Coronary artery (tissue), 2 donors: ENCODE measurements around the gene G2E3.
"Not testable (repeated sequence)": the region's sequence is repeated elsewhere in the genome, so short reads cannot be mapped to it uniquely, and the experiment has no call there.

Source experiments
- DNase-seq: peaks from one replicate; pipeline ENCODE4 v3.0.0-alpha.2; 2017; ENCODE audit warnings: low spot score
- H3K27ac ChIP-seq, 2 donors: fragments of 200-600 bp; sonication (generic); one replicate each; pipeline ENCODE4 v1.5.1; 2016 to 2019
- H3K4me3 ChIP-seq: fragments of 200-600 bp; sonication (generic); 2 replicates; pipeline ENCODE4 v1.5.1; 2016; ENCODE audit warnings: mild to moderate bottlenecking, moderate library complexity
- TF ChIP-seq, protein P1 (sequence below): fragments of 200-600 bp; sonication (generic); IDR thresholded peaks from one replicate; pipeline ENCODE4 v1.5.1; 2019; ENCODE audit warnings: antibody characterized with exemption

Gene G2E3

DNA sequence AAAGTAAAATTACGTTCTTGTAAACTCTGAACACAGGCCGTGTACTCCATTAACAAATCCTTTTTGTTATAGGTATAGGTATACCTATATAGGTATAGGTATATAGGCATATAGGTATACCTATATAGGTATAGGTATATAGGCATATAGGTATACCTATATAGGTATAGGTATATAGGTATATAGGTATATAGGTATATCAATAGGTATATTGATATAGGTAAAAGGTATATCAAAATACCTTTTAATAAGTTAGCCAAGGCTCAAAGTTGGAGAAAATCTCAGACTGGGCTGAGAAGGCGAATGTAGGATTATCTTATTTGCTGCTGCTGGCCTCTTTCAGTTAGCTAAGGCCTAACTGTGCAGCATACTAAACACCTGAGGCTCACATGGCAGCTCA is 66.6 kb downstream of the G2E3 start:
- TF ChIP-seq, protein P1, sequence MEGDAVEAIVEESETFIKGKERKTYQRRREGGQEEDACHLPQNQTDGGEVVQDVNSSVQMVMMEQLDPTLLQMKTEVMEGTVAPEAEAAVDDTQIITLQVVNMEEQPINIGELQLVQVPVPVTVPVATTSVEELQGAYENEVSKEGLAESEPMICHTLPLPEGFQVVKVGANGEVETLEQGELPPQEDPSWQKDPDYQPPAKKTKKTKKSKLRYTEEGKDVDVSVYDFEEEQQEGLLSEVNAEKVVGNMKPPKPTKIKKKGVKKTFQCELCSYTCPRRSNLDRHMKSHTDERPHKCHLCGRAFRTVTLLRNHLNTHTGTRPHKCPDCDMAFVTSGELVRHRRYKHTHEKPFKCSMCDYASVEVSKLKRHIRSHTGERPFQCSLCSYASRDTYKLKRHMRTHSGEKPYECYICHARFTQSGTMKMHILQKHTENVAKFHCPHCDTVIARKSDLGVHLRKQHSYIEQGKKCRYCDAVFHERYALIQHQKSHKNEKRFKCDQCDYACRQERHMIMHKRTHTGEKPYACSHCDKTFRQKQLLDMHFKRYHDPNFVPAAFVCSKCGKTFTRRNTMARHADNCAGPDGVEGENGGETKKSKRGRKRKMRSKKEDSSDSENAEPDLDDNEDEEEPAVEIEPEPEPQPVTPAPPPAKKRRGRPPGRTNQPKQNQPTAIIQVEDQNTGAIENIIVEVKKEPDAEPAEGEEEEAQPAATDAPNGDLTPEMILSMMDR = no peak
- no peak overlapping the region for H3K4me3 ChIP-seq
- no peak for DNase-seq
- no peak overlapping the region for H3K27ac ChIP-seq

DNA sequence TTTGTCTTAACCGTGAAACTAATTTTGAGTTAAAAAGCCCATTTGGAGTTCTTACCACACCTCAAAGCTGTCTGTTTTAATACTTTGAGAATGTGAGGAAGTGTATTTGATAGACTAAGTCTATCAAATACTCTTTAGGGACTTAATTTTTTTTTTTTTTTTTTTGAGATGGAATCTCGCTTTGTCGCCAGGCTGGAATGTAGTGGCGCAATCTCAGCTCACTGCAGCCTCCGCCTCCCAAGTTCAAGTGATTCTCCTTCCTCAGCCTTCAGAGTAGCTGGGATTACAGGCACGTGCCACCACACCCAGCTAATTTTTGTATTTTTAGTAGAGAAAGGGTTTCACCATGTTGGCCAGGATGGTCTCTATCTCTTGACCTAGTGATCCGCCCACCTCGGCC is 70.5 kb downstream of the G2E3 start:
- not testable (repeated sequence) for H3K27ac ChIP-seq, DNase-seq, H3K4me3 ChIP-seq

DNA sequence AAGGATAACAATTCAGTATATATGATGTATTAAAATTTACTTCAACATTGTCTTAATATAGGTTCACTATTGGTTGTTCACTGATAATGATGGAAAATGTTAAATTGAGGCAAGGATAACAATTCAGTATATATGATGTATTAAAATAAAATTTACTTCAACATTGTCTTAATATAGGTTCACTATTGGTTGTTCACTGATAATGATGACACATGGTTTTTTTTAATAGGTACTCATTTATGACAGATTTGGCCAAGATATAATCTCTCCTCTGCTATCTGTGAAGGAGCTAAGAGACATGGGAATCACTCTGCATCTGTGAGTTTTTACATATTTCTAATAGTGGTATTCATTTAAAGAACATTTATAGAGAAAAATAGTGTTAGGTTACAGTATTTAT is 71.3 kb downstream of the G2E3 start:
- TF ChIP-seq, protein P1 = no peak
- DNase-seq = no peak
- Histone ChIP-seq H3K4me3 (no peak overlapping the region), H3K27ac (no peak overlapping the region)

DNA sequence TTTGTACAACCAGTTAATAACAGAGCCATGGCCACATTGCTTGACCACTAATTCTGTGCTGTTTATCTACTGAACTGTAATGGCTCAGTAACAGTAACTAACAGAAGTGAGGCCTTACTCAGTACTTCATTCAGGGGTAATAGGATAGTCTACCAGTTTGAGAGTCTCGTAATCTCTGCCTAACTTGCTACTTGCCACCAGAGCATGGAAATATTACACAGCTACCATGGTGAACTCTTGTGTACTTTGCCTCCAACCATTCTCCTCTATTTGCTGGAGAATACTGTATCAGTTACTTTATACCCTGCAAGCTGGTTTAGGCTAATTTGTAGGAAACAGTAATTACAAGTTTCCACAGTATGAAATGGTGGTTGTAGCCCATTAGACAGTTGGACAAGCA is 73.8 kb downstream of the G2E3 start:
- Histone ChIP-seq H3K4me3 (no peak overlapping the region), H3K27ac (no peak overlapping the region)
- DNase-seq = no peak
- TF ChIP-seq, protein P1 = no peak

DNA sequence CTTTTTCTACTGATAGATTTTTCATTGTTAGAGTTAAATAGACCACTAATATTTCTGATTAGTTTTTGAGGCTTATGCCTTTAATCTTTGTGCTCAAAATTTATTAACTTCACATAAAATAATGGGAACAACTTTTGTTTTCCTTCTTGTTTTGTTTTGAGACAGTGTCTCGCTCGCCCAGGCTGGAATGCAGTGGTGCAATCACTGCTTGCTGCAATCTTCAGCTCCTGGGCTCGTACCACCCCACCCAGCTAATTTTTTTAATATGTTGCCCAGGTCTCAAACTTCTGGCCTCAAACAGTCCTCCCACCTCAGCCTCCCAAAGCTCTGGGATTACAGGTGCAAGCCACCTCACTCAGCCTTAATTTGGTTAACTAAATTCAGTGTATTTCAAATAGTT is 80.0 kb downstream of the G2E3 start:
- no peak overlapping the region for H3K4me3 ChIP-seq
- TF ChIP-seq, protein P1 = no peak
- H3K27ac ChIP-seq = no peak overlapping the region
- no peak for DNase-seq

DNA sequence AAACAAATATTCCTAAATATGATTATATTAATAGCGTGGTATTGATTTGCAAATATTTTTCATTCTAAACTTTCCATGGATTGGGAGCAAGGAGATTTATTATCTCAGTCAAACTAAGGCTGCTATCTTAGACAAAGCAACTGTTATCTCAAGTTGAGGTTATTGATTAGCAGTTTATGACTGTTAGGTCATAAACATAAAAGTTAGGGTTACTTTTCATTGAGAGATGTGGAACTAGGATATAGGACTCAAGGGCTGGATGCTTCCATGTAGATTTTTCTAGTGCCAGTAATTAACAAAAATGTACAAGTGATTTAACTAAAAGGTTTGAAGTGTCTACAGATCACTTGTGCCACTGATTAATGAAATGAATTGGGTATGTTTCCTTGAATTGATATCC is 82.2 kb downstream of the G2E3 start:
- TF ChIP-seq, protein P1 = no peak
- DNase-seq = no peak
- no peak overlapping the region for H3K27ac ChIP-seq
- no peak overlapping the region for H3K4me3 ChIP-seq

DNA sequence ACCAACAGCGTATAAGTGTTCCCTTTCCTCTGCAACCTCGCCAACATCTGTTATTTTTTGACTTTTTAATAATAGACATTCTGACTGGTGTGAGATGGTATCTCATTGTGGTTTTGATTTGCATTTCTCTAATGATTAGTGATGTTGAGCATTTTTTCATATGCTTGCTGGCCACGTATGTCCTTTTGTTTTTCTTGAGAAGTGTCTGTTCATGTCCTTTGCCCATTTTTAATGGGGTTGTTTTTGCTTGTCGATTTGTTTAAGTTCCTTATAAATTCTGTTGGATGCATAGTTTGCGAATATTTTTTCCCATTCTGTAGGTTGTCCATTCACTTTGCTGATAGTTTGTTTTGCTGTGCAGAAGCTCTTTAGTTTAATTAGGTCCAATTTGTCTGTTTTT is 85.5 kb downstream of the G2E3 start:
- H3K4me3 ChIP-seq, H3K27ac ChIP-seq, DNase-seq: not testable (repeated sequence)

DNA sequence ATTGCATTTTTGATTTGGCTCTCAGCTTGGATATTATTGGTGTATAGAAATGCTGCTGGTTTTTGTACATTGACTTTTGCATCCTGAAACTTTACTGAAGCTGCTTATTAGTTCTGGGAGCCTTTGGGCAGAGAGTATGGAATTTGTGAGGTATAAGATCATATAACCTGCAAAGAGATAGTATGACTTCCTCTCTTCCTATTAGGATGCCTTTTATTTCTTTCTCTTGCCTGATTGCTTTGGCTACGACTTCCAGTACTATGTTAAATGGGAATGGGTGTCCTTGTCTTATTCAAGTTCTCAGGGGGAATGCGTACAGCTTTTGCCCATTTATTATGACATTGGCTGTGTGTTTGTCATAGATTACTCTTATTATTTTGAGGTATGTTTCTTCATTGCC is 86.6 kb downstream of the G2E3 start:
- H3K4me3 ChIP-seq = no peak overlapping the region
- H3K27ac ChIP-seq = no peak overlapping the region
- no peak for DNase-seq
- TF ChIP-seq, protein P1 = no peak
